ENCODE results near the gene SSNA1.

SSNA1 gene

DNA sequence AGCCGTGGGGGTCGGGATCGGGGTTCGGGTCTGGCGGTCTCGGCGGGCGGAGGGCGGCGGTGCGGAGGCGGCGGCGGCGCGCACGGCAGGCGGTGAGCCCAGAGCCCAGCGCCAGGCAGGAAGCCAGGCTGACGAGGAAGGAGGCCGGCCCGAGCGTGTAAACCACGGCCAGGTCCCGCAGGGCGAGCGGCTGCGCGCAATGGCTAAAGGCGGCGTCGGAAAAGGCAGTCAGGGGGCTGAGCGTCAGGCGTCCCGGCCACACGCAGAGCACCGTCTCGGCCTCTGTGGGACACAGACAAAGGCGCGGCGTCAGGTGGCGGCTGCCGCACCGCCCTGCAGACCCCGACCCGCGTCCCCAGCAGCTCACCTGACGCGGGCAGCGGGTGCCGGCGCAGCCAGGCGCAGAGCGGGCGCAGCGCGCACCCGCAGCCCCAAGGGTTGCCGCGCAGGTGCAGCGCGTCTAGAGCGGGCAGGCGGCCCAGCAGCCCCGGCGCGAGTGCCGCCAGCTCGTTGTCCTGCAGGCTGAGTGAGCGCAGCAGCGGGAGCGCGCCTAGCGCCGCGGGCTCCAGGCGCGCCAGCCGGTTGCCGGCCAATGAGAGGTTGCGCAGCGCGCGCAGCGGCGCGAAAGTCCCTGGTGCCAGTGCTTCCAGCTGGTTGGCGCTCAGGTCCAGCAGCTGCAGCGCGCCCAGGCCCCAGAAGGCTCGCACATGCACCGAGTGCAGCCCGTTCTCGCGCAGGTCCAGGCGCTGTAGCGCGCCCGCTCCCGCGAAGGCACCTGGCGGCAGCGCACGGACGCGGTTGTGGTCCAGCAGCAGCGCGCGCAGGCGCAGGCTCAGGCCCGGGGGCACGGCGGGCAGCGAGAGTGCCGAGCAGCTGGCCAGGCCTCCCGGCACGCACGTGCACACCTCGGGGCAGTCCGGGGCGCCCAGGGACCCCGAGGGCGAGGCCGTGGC lies 19.3 kb upstream of the SSNA1 start:
- DNase-seq, result no peak

GRCh38 chr9:137169896-137170358 lies 18.5 kb upstream of the SSNA1 start, which contains the start of gene LRRC26:
Gene LRRC26, minus strand, starts transcription at chr9:137170051. Its CDS starts 108 bp downstream, at chr9:137169943.
- no peak for DNase-seq

DNA sequence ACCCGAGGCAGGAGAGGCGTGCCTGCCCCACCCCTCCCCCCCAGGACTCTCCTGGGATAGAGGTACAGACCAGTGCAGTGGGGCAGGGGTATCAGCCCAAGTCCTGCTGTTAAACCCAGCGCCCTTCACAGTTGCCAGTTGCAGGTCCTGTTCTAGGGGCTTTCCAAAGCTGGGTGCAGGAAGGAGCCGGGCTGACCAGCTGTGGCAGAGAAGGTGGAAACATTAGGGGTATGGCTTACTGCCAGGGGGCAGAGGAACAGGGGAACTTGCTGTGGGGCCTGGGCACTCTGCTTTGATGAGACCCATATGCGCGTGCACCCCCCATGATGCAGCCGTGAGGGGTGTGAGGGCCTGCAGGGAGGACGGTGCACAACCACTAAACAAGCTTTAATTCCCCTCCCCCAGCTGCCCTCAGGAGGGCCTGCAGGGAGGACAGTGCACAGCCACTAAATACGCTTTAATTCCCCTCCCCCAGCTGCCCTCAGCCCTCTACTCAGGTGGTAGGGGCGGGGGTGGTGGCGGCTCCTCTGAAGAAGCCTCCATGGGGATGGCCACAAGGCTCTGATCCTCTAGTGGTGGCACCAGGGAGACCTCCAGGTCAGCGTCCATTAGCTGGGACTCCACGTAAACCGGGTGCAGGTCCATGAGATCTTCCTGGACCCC lies 17.9 kb upstream of the SSNA1 start:
- no peak for DNase-seq

DNA sequence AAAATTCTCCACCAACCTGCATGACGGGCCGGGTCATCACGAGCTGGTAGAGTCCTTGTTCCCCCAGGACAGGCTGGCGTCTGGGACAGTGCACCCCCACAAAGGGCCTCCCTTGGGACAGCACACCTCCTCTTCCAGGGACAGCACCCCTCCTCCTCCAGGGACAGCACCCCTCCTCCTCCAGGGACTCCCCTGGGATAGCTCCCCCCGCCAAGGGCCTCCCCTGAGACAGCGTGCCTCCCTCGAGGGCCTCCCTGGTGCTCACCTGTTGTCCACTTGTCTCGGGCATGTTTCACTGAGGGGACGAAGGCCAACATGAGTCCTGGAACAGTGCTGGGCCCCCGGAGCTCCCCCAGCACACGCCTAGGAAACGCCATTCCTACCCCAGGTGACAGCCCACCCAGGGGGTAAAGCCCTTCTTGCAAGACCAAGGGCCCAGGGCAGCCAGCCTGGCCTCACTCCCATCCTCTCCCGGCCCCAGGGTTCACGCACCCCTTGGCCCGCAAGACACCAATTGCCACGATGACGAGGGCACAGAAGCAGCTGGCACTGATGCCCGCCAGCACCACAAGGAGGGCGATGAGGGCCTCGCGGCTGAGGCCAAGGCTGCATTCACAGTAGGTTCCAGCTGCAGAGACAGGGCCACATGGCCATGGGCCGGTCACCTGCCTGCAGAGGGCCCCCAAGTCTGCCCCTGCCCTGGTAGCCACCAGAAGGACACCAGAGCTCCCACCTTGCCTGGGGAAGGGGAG lies 17.2 kb upstream of the SSNA1 start:
- DNase-seq, result no peak

DNA sequence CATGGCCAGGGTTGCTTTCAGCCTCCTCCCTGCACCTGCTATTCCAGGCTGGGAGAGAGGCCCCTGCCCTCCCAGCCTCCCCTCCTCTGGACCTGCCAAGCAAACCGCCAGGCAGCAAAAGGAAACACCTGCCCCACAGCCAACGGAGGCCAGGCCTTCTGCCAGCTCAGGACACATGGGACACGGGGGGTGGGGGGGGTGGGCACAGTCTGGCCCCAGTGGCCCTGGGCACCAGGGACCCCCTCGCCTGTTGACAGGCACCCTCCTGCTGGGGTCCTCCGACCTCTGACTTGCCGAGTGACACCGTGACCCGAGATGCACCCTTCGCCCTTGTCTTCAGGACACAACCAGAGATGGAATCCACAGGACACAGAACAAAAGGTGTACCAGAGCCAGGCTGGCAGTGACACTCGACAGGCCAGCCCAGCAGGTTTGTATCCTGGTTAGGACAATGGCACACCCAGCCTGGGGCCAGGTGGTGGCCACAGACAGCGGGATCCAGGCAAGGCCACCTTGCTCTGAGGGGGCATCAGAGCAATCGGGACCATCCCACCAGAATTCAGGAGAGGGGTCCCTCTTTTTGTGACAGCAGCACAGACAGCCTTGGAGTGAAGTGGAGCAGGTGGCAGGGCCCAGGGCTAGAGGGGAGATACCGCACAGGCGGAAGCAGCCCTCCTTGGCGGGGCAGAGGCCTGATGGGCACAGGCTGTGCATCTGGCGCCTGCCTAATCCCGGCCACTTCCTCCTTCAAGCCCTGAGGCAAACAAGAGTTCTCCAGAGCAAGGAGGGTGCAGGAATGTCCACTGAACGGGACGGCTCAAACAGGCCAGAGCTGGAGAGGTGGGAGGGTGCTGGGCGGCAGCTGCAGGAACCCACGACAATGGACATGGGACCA lies 15.3 kb upstream of the SSNA1 start:
- no peak for DNase-seq

- no peak for DNase-seq
These were observed 14.4 kb upstream of the SSNA1 start for GRCh38 chr9:137173796-137174664.

GRCh38 chr9:137174722-137175293 lies 13.7 kb upstream of the SSNA1 start:
- peak; percentile 42 for DNase-seq

GRCh38 chr9:137175345-137175961 lies 13.0 kb upstream of the SSNA1 start:
- no peak for DNase-seq

DNA sequence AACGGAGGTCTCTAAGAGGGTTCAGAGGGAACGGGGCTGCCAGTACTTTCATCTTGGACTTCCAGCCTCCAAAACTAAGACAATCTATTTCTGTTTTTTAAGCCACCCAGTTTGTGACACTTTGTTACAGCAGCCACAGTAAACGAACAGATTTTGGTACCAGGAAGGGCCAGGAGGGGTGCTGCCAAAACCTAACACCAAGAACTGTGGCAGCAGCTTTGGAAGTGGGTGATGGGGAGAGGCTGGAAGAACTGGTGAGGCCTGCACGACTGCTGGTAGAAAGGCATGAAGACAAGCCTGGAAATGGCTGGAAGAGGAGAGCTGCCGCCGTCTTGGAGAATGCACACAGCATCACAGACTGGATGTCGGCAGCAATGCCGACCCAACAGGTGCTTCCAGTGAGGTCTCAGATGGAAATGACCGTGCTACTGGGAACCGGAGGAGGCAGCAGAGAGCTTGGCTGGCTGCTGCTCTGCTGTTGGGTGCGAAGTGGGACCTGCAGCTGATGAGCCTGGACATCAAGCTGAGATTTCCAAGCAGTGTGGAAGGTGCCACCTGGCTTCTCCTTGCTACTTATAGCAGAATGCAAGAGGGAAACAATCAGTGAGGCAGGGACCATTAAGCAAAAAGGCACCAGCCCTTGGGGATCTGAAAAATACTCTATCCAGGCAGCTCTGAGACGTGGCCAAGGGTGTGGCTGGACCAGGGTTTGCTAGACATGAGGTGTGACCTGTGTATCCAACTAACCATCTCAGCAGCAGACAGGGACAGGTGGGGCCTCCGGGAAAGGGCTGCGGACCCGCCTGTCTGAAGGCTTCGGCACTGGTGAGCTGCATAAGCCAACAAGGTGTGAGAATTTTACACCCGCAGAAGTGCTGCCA lies 11.9 kb upstream of the SSNA1 start:
- DNase-seq, result peak; percentile 45

GRCh38 chr9:137178201-137178938 lies 10.1 kb upstream of the SSNA1 start:
- DNase-seq, result no peak

DNA sequence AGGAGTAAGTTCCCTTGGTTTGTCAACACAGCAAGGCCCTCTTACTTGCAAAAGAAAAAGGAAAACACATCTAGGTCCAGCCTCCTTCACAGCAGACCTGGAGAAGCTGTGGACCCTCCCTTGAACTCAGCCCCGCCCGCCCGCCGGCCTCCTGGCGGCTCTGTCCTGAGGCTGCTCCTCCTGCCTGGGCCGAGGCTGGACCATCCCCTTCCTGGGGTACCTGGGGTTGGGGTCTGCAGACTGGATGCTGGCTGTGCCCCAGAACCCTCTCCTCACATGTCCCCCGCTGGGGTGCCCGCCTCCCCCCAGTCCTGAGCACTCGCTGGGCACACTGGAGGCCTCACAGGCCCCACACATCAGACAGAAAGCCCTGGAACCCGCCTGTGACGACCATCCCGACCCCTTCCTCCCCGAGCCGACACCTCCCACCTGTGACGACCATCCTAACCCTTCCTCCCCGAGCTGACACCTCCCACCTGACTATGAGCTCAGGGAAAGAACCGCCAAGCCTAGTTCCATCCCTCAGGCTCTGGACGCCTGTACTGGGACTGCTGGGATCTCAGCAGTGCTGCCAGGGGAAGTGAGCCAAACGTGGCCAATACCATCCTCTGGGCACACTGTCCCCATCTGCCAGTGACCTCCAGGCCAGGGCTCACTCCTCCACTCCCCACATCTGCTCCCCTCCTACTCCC lies 9.4 kb upstream of the SSNA1 start:
- no peak for DNase-seq

GRCh38 chr9:137179761-137180160 lies 8.7 kb upstream of the SSNA1 start:
- DNase-seq, result no peak

GRCh38 chr9:137180491-137180890 lies 8.0 kb upstream of the SSNA1 start:
- no peak for DNase-seq

DNA sequence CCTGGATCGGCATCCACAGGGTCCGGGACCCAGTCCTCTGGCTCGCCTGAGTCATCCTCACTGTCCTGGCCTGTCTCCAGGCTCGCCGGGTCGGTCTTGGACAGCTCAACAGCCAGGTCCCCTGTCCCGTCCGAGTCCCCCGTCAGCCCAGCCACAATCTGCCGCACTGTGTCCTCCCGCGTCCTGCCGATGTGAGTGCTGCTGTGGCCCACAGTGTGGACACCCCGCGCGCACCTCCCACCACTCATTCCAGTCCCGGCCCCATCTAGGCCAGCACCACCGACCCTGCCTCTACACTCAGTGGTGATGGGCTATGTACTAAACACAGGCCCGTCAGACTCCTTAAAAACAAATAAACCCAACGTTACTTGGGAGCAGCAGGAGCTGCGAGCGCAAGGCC lies 6.8 kb upstream of the SSNA1 start:
- DNase-seq, result no peak

DNA sequence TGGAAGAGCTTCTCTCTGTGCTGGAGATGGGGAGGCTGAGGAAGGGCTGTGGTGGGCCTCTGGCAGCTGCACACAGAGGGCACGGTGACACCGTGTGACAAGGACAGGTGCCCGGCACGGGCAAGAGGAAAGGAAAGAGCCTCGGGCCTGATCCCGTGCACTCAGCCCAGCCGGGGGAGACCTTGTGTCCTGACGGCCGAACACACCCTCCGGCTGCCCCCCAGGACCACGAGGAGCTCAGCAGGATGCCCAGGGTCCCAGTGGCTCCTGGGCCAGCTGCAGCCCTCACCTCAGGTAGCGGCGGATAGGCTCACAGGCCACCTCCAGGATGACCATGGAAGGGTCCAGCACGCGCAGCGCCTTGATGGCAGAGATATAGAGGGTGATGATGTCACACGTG lies 5.6 kb upstream of the SSNA1 start:
- no peak for DNase-seq

DNA sequence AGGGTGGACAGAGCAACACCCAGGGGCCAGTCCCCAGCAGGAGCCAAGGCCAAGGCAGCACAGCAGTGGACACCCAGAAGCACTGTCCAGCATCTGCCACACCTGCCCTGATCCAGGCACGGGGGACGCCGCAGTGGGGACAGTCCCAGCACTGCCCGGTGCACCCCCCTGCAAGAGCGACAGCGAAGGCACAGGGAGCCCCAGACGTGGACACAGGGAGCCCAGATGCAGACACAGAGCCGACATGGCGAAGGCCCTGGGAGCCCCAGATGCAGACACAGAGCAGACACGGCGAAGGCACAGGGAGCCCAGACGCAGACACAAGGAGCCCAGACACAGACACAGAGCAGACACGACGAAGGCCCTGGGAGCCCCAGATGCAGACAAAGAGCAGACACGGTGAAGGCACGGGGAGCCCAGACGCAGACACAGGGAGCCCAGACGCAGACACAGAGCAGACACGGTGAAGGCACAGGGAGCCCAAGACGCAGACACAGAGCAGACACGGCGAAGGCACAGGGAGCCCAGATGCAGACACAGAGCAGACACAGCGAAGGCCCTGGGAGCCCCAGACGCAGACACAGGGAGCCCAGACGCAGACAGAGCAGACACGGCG lies 4.4 kb upstream of the SSNA1 start:
- DNase-seq, result no peak

- DNase-seq, result no peak
These were observed 3.4 kb upstream of the SSNA1 start for GRCh38 chr9:137184881-137185660.
